GM19324 (cell line): Measurements from ENCODE around the gene STAG3.
A peak's percentile ranks its signal among the peaks of the same experiment; 100 is the strongest.

Source experiments
- ATAC-seq: cut with Tn5 transposase; IDR thresholded peaks from one replicate; pipeline ENCODE4 v1.9.1; 2021; ENCODE audit warnings: mild to moderate bottlenecking, moderate library complexity; ENCODE audit not compliant: unreplicated experiment, low FRiP score

Gene STAG3

GRCh38 chr7:100153708-100154535 lies 23.8 kb upstream of the STAG3 start:
- ATAC-seq, result no peak

DNA sequence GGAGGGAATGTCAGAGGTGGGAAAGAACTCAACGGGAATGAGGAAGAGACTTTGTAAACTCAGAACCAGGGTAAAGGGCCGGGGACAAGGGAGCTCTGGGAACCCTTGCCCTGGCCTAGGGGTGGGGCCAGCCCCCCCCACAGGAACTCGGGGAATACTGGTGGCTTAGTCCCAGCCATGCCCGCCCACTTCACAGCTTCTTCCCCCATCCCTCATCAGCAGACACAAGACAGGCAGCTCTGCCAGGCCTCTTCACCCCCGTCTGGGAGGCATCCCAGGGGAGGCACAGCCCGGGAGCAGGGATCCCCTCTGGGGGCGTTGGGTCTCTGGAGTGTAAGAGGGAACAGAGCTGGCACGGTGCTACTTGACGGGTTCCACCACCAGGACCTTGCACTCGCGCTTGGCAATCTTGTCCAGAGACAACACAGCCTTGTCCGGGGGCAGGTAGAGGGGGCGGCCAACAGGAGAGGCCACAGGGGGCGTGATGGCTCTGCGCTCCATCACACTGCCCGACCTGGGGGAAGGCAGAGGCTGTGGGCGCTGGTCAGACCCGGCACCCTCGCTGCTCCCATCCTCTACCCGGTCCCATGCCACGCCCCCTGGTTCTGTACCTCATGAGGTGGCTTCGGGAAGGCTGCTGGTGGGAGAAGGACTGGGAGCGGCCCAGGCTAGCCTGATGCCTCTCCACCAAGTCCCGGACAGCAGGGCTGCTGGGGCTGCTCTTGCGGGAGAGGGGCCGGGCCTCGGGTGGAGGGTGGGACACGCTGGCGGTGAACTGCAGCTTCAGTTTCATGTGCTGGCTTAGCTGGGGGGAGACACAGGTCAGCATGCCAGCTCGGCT lies 22.8 kb upstream of the STAG3 start:
- no peak for ATAC-seq

DNA sequence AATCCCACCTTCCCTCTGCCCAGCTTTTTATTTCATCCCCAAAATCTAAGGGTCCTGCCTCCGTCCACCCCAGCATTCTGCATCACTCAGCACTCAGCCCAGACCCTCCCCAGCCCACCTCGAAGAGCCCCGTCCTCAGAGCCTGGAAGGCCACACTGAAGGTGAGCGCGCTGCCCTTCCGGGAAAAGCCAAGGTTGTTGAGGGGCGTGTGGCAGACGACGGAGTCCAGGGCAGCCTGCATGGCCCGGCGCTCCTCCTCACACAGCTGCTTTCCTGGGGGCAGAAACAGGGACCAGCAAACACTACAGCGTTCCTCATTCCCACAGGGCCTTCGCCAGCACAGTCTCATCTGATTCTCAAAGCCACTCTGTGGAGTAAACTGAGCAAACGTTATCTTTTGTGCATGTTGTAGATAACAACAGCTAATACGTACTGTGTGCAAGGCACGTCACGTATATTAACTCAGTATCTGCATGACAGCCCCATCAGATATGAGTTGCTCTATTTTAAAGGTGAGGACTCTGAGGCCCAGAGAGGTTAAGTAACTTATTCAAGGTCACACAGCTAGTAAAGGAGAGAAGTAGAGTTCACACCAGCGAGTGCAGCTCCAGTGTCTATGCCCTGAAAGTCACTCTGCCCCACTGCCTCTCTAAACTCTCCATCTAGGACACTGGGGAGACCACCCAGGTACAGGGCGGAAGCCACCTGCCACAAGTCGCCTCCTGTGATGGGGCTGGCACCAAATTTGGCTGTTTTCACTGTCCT lies 22.0 kb upstream of the STAG3 start:
- ATAC-seq, result no peak

DNA sequence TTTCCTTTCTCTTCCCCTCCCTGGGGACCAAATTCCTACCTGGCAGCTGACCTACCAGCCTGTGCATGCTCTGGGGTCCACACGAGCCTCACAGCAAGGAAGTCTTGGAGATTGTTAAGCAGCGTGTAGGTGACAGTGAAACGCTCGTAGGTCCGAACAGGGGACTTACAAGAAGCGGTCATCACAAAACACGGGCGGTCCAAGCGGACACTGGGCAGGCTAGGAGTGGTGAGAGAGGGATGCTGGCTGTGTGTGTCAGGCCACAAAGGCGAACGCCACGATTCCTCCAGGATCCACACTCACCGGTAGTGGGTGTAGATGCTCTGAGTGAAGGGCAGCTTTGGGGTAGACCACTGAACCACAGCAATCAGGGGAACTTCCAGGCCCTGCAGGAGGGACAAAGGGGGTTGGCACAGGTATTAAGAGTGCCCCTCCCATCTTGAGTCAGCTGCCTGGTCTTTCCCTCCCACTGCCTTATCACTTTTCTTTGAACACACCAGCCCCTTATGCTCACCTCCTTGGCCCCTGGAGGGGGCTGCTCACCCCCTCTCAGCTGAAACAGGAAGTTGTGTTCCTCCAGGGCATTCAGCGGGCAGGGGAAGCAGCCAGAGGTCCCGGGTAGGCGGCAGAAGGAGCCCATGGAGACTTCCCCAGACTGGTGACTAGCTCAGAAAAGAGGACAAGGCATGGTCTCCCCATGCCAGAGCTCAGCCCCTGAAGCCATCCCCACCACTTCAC lies 21.2 kb upstream of the STAG3 start:
- ATAC-seq, result no peak

- no peak for ATAC-seq
Measured at GRCh38 chr7:100157069-100157333, 20.7 kb upstream of the STAG3 start.

DNA sequence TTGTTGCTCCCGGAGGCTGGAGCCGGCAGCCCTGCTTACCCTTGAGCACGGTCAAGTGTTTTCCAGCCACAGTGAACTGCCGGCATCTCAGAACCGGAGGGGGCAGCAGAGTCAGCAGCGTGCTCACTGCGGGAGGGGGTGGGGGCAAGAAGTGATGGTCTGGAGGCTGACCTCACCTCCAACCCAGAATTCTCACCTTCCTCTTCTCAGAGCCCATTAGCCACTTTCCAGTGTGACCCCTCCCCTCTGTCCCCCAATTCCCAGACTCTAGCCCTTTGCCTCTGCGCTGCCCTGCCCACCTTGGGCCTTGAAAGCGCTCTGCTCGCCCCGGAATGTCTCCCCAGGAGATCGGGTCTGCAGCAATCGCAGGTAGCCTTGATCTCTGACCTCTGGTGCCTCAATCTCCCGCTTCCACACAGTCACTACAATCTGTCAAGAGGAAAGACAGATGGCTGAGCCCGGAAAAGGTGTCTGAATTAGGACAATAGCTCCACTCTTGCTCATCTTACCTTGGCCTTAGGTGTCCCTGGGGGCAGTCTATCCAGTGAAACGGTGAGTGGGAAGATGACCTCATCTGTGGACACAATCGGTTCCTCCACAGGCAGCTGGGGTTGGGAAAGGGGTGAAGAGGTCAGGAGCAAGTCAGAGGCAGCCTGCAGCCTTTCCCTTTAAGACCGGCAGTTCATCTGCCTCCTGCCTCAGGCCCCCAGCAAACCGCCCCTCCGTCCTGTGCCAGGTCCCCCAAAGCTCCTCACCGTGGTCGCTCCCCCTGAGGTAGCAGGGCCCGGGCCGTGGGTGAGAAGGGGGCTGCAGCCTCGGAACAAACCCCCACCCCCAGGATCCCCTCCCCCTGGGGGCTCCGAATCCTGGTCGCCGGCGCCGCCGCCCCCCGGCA lies 20.1 kb upstream of the STAG3 start:
- ATAC-seq, result no peak

GRCh38 chr7:100158229-100159098 lies 19.3 kb upstream of the STAG3 start, which contains the start of gene TRAPPC14:
Gene TRAPPC14, minus strand, starts transcription at chr7:100158723. Its CDS starts 224 bp downstream, at chr7:100158499.
- peak; percentile 78 for ATAC-seq

DNA sequence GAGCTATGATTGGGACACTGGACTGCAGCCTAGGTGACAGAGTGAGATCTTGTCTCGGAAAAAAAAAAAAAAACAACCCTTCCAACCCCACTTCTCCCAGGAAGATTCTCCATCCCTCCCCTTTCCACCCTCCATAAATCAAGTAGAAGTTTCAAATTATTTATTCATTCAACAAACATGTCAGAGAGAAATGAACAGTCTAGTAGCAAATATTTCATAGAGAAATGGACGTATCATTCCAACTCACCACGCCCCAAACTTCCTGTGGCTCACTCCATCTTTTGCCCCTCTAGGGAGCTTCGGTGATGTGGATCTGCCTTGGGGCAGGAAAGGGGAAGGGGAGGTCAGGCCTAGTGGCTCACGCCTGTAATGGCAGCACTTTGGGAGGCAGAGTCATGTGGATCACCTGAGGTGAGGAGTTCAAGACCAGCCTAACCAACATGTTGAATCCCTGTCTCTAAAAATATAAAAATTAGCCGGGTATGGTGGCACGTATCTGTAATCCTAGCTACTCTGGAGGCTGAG lies 18.6 kb upstream of the STAG3 start:
- ATAC-seq, result no peak

DNA sequence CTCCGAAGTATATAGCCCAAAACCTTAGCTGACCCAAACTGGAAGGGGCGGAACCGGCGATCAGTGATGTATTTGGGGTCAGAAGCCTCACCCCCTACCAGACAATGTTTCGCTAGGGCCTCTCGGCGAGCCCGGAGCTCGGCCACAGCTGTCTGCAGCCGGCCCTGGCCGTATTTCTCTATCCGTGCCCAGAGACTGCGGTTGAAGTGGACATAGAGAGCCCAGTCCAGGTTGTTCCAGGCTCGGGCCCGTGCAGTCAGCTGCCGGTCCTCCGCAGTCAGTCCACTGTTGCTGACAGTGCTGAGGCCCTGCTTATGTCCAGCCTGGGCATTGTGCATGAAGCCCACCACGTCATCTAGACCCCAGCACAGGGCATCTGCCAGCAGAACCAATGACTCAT lies 17.7 kb upstream of the STAG3 start:
- no peak for ATAC-seq

- ATAC-seq, result no peak
Measured at GRCh38 chr7:100163006-100163531, 14.6 kb upstream of the STAG3 start.

DNA sequence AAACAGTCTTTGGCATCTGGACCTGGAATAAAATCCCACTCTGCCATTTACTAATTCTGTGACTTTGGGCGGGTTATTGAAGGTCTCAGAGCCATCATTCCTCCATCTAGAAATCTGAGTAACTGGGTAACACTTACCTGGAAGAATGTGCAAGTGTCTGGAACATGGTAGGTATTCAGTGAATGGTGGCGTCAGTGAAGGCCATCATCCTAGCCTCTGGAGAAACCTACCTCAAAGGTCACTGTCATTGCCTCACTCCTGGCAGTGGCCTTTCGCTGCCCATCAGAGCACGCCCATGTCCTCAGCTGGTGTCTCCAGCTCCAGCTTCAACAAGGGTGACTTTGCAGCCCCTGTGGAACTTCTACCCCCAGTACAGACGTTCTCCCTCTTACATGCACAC lies 13.8 kb upstream of the STAG3 start:
- no peak for ATAC-seq

DNA sequence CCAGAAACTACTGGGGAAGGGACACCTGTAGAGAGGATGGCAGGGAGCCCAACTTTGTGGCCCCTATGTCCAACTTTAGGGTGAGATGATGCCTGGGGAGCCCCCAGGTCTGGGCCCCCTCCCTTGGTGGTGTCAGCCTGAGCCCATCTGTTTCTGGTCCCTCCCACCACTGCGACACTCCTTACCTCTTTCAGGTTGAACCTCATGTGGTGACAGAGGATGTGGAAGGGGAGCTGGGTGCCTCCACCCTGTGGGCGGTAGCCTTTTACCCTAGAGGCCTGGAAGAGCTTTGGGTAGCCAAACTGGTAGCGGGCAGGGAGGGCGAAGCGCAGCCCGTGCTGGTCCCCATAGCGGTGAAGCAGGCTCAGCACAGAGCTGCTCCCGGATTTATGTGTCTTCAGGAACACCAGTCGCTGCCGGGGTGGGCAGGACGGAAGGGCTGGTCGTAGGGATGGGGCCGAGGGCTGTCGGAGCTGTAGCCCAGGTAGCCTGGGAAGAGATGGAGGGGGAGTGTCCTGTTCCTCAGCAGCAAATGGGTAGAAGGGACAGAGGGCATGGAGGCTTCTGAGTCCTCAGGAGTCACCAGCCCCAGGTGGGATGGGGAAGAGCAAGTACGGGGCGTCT lies 11.3 kb upstream of the STAG3 start:
- no peak for ATAC-seq

GRCh38 chr7:100166970-100167911 lies 10.5 kb upstream of the STAG3 start:
- no peak for ATAC-seq

DNA sequence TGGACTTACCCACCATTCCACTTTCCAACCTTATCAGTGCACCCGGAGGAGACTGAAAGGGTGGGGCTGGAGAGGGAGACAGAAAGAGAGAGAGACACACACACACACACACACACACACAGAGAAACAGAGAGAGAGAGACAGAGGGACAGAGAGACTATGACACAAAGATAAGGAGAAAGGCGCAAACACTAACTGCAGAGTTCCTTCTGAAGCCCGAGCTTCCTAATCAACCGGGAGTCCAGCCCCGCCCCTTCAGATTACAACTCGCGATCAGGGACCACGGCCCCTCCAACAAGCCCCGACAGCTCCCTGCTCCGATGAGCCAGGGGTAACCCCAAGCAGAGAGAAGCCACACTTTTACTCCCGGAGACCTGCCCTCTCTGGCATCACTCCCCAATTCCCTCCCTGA lies 9.8 kb upstream of the STAG3 start:
- ATAC-seq, result no peak

GRCh38 chr7:100169147-100169850 lies 8.4 kb upstream of the STAG3 start:
- no peak for ATAC-seq
